Fibroblast of lung (primary cell): ENCODE results near the gene INO80C.

Experiments
- EZH2 ChIP-seq: IDR thresholded peaks from 2 replicates; pipeline ENCODE4 v1.5.1; 2012; ENCODE audit warnings: low read length, control low read depth, mild to moderate bottlenecking; ENCODE audit errors: missing control alignments
- TF ChIP-seq, protein P1 (sequence below), 2 donors: IDR thresholded peaks in 1 of 2; conservative IDR thresholded peaks in 1 of 2; 1 replicate in 1 of 2; 2 replicates in 1 of 2; pipeline ENCODE4 v1.5.1; 2011 to 2012; ENCODE audit warnings: low read length in 2 of 2, control low read depth in 1 of 2, inconsistent platforms in 1 of 2, low read depth in 1 of 2, mild to moderate bottlenecking in 1 of 2

- TF ChIP-seq, protein P1, sequence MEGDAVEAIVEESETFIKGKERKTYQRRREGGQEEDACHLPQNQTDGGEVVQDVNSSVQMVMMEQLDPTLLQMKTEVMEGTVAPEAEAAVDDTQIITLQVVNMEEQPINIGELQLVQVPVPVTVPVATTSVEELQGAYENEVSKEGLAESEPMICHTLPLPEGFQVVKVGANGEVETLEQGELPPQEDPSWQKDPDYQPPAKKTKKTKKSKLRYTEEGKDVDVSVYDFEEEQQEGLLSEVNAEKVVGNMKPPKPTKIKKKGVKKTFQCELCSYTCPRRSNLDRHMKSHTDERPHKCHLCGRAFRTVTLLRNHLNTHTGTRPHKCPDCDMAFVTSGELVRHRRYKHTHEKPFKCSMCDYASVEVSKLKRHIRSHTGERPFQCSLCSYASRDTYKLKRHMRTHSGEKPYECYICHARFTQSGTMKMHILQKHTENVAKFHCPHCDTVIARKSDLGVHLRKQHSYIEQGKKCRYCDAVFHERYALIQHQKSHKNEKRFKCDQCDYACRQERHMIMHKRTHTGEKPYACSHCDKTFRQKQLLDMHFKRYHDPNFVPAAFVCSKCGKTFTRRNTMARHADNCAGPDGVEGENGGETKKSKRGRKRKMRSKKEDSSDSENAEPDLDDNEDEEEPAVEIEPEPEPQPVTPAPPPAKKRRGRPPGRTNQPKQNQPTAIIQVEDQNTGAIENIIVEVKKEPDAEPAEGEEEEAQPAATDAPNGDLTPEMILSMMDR (conservative IDR thresholded peaks at IDR 0.05 in 1 of 2, IDR thresholded peaks at IDR 0.05 in 1 of 2; ENCODE audit: low read depth in 1 of 2, low read length in 2 of 2) = no peak
- no peak for TF ChIP-seq EZH2
Measured at GRCh38 chr18:35479911-35480586, 17.7 kb downstream of the INO80C start.
